Measurements from ENCODE around the gene SUPT5H. TPM values are rescaled to one million over a fixed set of nuclear protein-coding genes. Genes with fewer than 3 reads are reported as not detected.

SUPT5H gene
- total RNA-seq, 2 donors from 2014 or later, result 192 to 201 TPM

DNA sequence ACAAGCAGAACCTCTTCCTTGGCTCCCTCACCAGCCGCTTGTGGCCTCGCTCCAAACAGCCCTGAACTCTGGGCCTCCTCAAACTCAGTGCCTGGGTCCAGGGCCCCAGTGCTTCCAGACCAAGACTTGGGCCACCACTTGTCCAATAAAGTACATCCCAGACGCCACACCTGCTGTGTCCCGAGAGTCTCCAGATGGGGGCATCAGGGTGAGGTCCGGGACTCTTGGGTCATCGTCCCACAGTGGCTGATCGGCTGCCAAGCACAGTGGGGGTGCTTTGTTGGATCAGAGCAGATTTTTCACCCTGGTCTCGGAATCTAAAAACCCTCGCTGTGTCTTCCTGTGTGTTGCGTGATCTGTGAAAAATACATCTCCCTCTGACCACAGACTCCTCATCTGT, 44.4 kb downstream of the SUPT5H start:
- no peak overlapping the region for H3K4me3 Mint-ChIP-seq

DNA sequence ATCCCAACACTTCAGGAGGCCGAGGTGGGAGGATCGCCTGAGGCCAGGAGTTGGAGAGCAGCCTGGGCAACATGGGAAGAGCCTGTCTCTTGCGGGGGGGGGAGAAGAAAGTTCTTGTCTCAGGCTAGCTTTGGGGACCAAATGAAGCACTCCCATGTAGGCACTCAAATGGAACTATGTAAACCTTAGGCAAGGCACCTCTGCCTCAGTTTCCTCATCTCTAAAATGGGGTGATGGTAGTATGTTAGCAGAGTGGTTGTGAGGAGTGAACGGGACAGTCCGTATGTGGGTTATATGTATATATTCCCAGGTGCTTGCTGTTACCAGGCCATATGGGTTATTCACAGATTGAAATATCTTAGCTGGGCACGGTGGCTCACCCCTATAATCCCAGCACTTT, 46.8 kb downstream of the SUPT5H start:
- Mint-ChIP-seq H3K27ac (no peak overlapping the region), H3K4me1 (ENCODE audit: low read depth) (no peaks in the 10 kb centered on the region), H3K27me3 (ENCODE audit: low read depth) (peaks cover 15% of the 10 kb centered on the region), H3K36me3 (ENCODE audit: insufficient read depth in 2 of 2) (peaks cover 2 to 10% of the 10 kb centered on the region in 2 donors), H3K9me3 (no peaks in the 10 kb centered on the region), H3K4me3 (no peak overlapping the region)
- no peak for ATAC-seq (replicated peaks in 1 of 2)
- DNase-seq, result no peak

More for the DNA sequence above, 44.4 kb downstream of the SUPT5H start:
- no peaks in the 10 kb centered on the region for H3K9me3 Mint-ChIP-seq
- DNase-seq (no peak), ATAC-seq (replicated peaks in 1 of 2) (no peak)
- no peaks in the 10 kb centered on the region for H3K4me1 Mint-ChIP-seq (ENCODE audit: low read depth)
- no peaks in the 10 kb centered on the region for H3K27me3 Mint-ChIP-seq (ENCODE audit: low read depth)
- no peak overlapping the region for H3K27ac Mint-ChIP-seq
- peaks cover 2 to 15% of the 10 kb centered on the region in 2 donors for H3K36me3 Mint-ChIP-seq (ENCODE audit: insufficient read depth in 2 of 2)

DNA sequence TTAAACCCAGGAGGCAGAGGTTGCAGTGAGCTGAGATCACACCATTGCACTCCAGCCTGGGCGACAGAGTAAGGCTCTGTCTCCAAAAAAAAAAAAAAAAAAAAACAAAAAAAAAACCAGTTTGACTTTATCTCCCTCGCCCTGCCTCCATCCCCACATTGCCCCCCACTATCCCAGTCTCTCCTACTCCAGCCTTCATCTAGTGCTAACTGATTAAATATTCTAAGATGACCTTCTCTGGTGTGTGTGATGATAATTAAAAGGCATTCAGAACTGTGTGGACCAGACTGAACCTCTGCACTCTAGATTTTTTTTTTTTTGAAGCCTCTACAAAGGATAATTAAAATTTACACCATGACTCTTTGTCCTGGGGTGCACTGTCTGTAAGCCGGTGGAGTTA, 47.4 kb downstream of the SUPT5H start:
- DNase-seq (no peak), ATAC-seq (replicated peaks in 1 of 2) (no peak)
- Mint-ChIP-seq H3K36me3 (ENCODE audit: insufficient read depth in 2 of 2) (peaks cover 2 to 9% of the 10 kb centered on the region in 2 donors), H3K27ac (no peak overlapping the region), H3K9me3 (no peaks in the 10 kb centered on the region), H3K4me3 (no peak overlapping the region), H3K27me3 (ENCODE audit: low read depth) (peaks cover 21% of the 10 kb centered on the region), H3K4me1 (ENCODE audit: low read depth) (peaks cover 4% of the 10 kb centered on the region)

DNA sequence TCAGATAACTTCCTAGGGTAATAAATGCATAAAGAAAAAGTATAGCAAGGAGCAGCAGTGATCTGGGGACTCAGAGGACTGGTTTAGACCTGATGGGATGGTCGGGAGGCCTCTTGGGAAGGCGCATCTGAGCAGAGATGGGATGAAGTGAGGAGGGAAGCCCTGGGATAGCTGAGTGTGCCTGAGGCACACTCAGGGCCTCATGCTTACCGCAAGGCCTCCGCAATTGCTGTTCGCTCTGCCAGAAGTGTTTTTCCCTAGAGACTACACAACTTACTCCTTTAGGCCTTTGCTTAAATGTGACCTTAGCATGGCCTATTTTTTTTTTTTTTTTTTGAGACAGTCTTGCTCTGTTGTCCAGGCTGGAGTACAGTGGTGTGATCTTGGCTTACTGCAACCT, 49.3 kb downstream of the SUPT5H start:
- Mint-ChIP-seq H3K4me3 (no peak overlapping the region), H3K27me3 (ENCODE audit: low read depth) (peaks cover 36% of the 10 kb centered on the region), H3K4me1 (ENCODE audit: low read depth) (peaks cover 19% of the 10 kb centered on the region), H3K9me3 (no peaks in the 10 kb centered on the region), H3K27ac (no peak overlapping the region), H3K36me3 (ENCODE audit: insufficient read depth in 2 of 2) (peaks cover 0 to 2% of the 10 kb centered on the region in 2 donors)
- no peak for ATAC-seq (replicated peaks in 1 of 2)
- no peak for DNase-seq

DNA sequence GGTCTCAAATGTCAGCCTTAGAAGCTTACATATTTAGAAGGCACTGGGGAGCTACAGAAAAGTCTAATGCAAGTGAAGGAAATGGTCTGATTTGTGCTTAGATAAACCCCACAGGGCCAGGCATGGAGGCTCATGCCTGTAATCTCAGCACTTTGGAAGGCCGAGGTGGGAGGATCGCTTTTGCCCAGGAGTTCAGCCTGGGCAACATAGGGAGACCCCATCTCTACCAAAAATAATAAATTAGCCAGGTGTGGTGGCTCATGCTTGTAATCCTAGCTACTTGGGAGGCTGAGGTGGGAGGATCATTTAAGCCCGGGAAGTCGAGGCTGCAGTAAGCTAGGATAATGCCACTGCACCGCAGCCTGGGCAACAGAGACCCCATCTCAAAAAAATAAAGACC, 50.7 kb downstream of the SUPT5H start:
- Mint-ChIP-seq H3K4me3 (no peak overlapping the region), H3K36me3 (ENCODE audit: insufficient read depth in 2 of 2) (no peaks in the 10 kb centered on the region), H3K9me3 (no peaks in the 10 kb centered on the region), H3K27me3 (ENCODE audit: low read depth) (peaks cover 50% of the 10 kb centered on the region), H3K4me1 (ENCODE audit: low read depth) (peaks cover 22% of the 10 kb centered on the region), H3K27ac (no peak overlapping the region)
- DNase-seq, result no peak
- no peak for ATAC-seq (replicated peaks in 1 of 2)

DNA sequence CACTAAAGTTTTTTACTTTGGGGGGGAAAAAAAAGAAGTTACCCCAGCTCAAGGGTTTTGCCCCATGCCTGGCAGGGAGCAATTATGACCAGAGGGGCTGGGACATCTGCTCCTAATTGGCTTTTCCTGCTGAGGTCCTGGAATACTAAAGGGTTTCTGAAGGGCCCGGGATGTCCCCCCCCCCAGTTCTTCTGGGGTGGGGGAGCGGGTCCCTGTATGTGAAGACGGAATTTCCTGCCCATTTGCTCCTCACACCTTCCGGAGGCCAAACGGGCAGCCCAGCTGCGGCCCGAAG, 52.3 kb downstream of the SUPT5H start:
- DNase-seq, result no peak

DNA sequence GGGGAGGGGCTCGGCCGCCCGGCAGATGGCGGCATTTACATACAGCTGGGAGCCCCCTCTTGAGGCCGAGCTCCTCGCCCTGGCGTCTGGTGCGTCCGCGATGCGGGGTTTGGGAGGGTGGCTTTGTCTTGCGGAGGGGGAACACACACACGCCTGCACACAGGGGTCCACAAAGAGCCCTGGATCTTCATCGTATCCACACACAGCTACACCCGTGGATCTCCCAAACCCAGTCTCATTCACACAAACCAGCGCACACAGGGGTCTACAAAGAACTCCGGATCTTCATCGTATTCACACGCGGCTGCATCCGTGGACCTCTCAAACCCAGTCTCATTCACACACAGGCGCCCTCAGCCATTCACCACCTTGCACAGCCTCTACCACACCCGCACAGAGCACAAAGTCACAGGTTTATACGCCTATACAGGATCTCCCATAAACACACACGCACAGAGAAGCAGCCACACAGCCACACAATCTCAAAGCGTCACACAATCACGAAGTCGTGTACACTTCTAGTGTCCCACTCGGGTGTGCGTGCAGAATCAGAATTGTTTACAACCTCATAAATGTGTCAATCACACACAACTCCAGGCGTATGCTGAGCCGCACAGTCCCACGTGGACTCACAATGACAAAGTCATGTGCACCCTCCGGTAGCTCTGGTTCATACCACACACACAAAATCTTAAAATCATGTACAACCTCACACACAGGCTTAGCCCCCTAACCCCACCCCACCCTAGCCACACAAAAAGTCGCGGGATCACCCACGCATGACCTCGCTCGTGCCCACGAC, 52.8 kb downstream of the SUPT5H start:
- Mint-ChIP-seq H3K36me3 (ENCODE audit: insufficient read depth in 2 of 2) (no peaks in the 10 kb centered on the region), H3K4me3 (peak overlapping the region; percentile 62 to 74), H3K27ac (no peak overlapping the region), H3K27me3 (ENCODE audit: low read depth) (peaks cover 62% of the 10 kb centered on the region), H3K4me1 (ENCODE audit: low read depth) (peaks cover 26% of the 10 kb centered on the region), H3K9me3 (no peaks in the 10 kb centered on the region)
- ATAC-seq (replicated peaks in 1 of 2) (peak; percentile 52 to 70), DNase-seq (peak; percentile 48 to 65)

More for the DNA sequence above, 52.3 kb downstream of the SUPT5H start:
- peaks cover 22% of the 10 kb centered on the region for H3K4me1 Mint-ChIP-seq (ENCODE audit: low read depth)
- H3K27ac Mint-ChIP-seq, result no peak overlapping the region
- no peak for ATAC-seq (replicated peaks in 1 of 2)
- no peaks in the 10 kb centered on the region for H3K9me3 Mint-ChIP-seq
- no peaks in the 10 kb centered on the region for H3K36me3 Mint-ChIP-seq (ENCODE audit: insufficient read depth in 2 of 2)
- H3K27me3 Mint-ChIP-seq (ENCODE audit: low read depth), result peaks cover 59% of the 10 kb centered on the region
- peak overlapping the region; percentile 62 to 74 for H3K4me3 Mint-ChIP-seq

DNA sequence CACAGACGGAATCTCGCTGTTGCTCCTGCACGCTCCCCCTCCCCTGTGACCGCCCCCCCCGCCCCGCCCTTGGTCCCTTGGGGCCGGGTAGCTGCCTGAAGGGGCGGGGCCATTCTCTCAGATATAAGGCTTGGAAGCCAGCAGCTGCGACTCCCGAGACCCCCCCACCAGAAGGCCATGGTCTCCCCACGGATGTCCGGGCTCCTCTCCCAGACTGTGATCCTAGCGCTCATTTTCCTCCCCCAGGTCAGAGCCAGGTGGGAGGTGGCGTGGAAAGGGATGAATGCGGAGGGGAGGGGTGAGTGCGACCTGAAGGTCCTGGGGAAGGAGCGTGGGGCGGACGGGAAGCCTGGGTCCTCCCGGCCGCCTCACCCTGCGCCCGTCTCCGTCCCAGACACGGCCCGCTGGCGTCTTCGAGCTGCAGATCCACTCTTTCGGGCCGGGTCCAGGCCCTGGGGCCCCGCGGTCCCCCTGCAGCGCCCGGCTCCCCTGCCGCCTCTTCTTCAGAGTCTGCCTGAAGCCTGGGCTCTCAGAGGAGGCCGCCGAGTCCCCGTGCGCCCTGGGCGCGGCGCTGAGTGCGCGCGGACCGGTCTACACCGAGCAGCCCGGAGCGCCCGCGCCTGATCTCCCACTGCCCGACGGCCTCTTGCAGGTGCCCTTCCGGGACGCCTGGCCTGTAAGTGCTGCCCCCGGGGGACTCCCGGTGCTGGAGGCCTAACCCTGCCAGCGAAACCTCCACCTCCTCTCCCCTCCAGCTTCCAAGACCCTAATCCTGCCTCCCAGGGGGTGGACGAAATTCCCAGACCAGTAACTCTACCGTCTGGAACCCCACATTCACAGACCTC, 53.6 kb downstream of the SUPT5H start, which contains the start of gene DLL3:
Gene DLL3 (plus strand): TSS at position 150 of the 845 bp plus-strand sequence. CDS start 28 bp downstream, at position 178.
- H3K4me1 Mint-ChIP-seq (ENCODE audit: low read depth), result peaks cover 30% of the 10 kb centered on the region
- peaks cover 71% of the 10 kb centered on the region for H3K27me3 Mint-ChIP-seq (ENCODE audit: low read depth)
- DNase-seq (peak; percentile 30 to 35), ATAC-seq (replicated peaks in 1 of 2) (peak; percentile 29 to 34)
- no peak within 1 kb of the TSS for H3K27ac Mint-ChIP-seq
- no peaks in the 10 kb centered on the region for H3K9me3 Mint-ChIP-seq
- H3K36me3 Mint-ChIP-seq (ENCODE audit: insufficient read depth in 2 of 2), result no peaks in the 10 kb centered on the region
- H3K4me3 Mint-ChIP-seq, result peak within 1 kb of the TSS; percentile 77 to 83

GRCh38 chr19:39499932-39500331, 54.5 kb downstream of the SUPT5H start:
- Mint-ChIP-seq H3K4me3 (peak overlapping the region; percentile 77 to 83), H3K27ac (no peak overlapping the region), H3K36me3 (ENCODE audit: insufficient read depth in 2 of 2) (no peaks in the 10 kb centered on the region), H3K9me3 (no peaks in the 10 kb centered on the region), H3K27me3 (ENCODE audit: low read depth) (peaks cover 80% of the 10 kb centered on the region), H3K4me1 (ENCODE audit: low read depth) (peaks cover 30% of the 10 kb centered on the region)
- DNase-seq (no peak), ATAC-seq (replicated peaks in 1 of 2) (no peak)

- H3K27me3 Mint-ChIP-seq (ENCODE audit: low read depth), result peaks cover 83% of the 10 kb centered on the region
- H3K27ac Mint-ChIP-seq, result no peak overlapping the region
- ATAC-seq (replicated peaks in 1 of 2) (no peak), DNase-seq (no peak)
- H3K9me3 Mint-ChIP-seq, result no peaks in the 10 kb centered on the region
- peaks cover 0 to under 1% of the 10 kb centered on the region in 2 donors for H3K36me3 Mint-ChIP-seq (ENCODE audit: insufficient read depth in 2 of 2)
- peaks cover 30% of the 10 kb centered on the region for H3K4me1 Mint-ChIP-seq (ENCODE audit: low read depth)
- H3K4me3 Mint-ChIP-seq, result no peak overlapping the region
Measured at GRCh38 chr19:39500543-39500942, 55.2 kb downstream of the SUPT5H start.

DNA sequence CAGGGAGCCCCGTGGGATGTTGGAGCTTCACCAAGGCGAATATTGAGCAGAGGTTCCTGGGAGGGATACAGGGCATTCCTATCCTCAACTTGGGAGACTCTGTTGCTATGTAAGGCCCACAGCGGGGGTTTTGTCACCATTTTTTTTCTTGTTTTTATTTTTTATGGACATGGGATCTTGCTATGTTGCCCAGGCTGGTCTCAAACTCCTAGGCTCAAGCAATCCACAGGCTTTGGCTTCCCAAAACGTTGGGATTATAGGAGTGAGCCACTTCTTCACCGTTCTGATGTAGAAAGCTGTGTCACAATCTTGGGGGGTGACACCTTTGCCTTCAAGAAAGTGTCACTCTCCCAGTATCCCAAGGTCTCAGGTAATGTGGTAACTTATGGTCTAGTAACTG, 56.0 kb downstream of the SUPT5H start:
- H3K36me3 Mint-ChIP-seq (ENCODE audit: insufficient read depth in 2 of 2), result peaks cover 0 to 5% of the 10 kb centered on the region in 2 donors
- H3K27ac Mint-ChIP-seq, result no peak overlapping the region
- peaks cover 32% of the 10 kb centered on the region for H3K4me1 Mint-ChIP-seq (ENCODE audit: low read depth)
- DNase-seq (no peak), ATAC-seq (replicated peaks in 1 of 2) (no peak)
- H3K4me3 Mint-ChIP-seq, result no peak overlapping the region
- peaks cover 83% of the 10 kb centered on the region for H3K27me3 Mint-ChIP-seq (ENCODE audit: low read depth)
- H3K9me3 Mint-ChIP-seq, result no peaks in the 10 kb centered on the region

DNA sequence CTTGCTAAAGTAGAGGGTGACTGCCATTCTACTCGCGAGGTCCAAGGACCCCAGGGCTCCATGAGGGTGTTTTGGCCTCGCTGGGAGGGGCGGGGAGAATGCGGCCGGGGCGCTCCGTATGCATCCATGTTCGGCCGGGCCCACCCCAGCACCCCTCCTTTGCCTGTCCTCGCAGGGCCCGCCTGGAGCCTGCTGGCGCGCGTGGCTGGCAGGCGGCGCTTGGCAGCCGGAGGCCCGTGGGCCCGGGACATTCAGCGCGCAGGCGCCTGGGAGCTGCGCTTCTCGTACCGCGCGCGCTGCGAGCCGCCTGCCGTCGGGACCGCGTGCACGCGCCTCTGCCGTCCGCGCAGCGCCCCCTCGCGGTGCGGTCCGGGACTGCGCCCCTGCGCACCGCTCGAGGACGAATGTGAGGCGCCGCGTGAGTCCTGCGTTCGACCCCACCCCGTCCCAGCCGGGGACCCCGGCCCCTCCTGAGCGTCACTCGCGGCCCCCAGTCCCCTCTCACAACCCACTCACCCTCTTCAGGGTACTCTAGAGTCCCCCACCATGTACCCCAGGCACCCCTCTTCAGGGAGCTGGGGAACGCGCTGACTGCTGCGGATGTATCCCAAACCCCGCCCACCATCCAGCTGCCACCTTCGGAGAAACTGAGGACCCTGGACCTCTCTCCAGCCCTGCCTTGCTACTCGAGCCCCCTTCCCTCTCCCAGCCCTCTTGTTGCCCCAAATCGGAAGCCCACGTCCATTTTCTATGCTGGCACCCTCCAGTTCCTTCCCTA, 57.4 kb downstream of the SUPT5H start:
- Mint-ChIP-seq H3K36me3 (ENCODE audit: insufficient read depth in 2 of 2) (peaks cover 0 to 6% of the 10 kb centered on the region in 2 donors), H3K4me3 (peak overlapping the region in 1 of 2 donors; percentile 27), H3K4me1 (ENCODE audit: low read depth) (peaks cover 38% of the 10 kb centered on the region), H3K9me3 (no peaks in the 10 kb centered on the region), H3K27me3 (ENCODE audit: low read depth) (peaks cover 81% of the 10 kb centered on the region), H3K27ac (no peak overlapping the region)
- ATAC-seq (replicated peaks in 1 of 2), result peak; percentile 56 to 61
- DNase-seq, result peak; percentile 82 to 90

DNA sequence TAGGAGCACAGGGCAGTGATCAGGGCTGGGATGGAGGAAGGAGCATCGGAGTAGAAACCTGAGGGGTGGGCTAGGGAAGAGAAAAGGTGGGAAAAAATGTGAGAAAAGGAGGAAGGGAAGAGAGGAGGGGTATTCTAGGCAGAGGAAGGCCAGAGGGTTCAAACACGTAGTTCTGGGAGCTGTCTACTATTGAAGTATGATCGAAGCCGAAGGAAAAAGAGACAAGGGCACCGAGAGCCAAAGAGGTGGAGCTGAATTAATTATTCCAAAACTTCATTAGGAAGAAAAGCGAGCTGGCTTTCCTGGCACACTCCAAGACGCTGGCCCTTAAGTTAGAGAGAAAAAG, 61.2 kb downstream of the SUPT5H start:
- Mint-ChIP-seq H3K27me3 (ENCODE audit: low read depth) (peaks cover 62% of the 10 kb centered on the region), H3K4me3 (peak overlapping the region; percentile 57 to 70), H3K9me3 (no peaks in the 10 kb centered on the region), H3K4me1 (ENCODE audit: low read depth) (peaks cover 25% of the 10 kb centered on the region), H3K27ac (no peak overlapping the region), H3K36me3 (ENCODE audit: insufficient read depth in 2 of 2) (peaks cover 0 to 8% of the 10 kb centered on the region in 2 donors)
- no peak for ATAC-seq (replicated peaks in 1 of 2)
- DNase-seq, result no peak
